ENCODE results near the gene BUD13. TPM values are rescaled to one million over a fixed set of nuclear protein-coding genes. Genes with fewer than 3 reads are reported as not detected.

The BUD13 gene
- total RNA-seq, 1 experiment from 2014 or later: 30.0 TPM

- DNase-seq (ENCODE audit: low read depth, low spot score) (no peak), ATAC-seq (no peak)
- CTCF ChIA-PET: no interaction called here
- in situ Hi-C loops (cut with HindIII; ENCODE audit: low pct_unique_long_range_greater_than_20kb, low sequenced_read_pairs): no loop called here
- intact Hi-C loops (cut with micrococcal nuclease; ENCODE audit: unreplicated experiment): no loop called here
- no peaks in the 10 kb centered on the region for H3K27me3 ChIP-seq (ENCODE audit: control insufficient read depth, insufficient read depth, low read length)
- H3K4me1 ChIP-seq (ENCODE audit: control insufficient read depth, insufficient read depth, low read length): no peaks in the 10 kb centered on the region
- H3K36me3 ChIP-seq (ENCODE audit: control insufficient read depth, insufficient read depth, low read length): no peaks in the 10 kb centered on the region
- H3K9me3 ChIP-seq (ENCODE audit: control insufficient read depth, insufficient read depth, low read depth, low read length): no peaks in the 10 kb centered on the region
- no peak overlapping the region for H3K27ac ChIP-seq (ENCODE audit: low read length)
- no peak overlapping the region for H3K4me3 ChIP-seq (ENCODE audit: low read depth in 2 of 2, low read length in 2 of 2)
- no TSS peak for BruUV-seq (replicated peaks)
- TF ChIP-seq CTCF (IDR thresholded peaks at IDR 0.05): no peak
- POLR2A ChIA-PET: no interaction called here
Observed at GRCh38 chr11:116710001-116710674, 62.6 kb downstream of the BUD13 start.

GRCh38 chr11:116707746-116708145 is 65.0 kb downstream of the BUD13 start:
- no peaks in the 10 kb centered on the region for H3K27me3 ChIP-seq (ENCODE audit: control insufficient read depth, insufficient read depth, low read length)
- ChIA-PET CTCF (no interaction called here), POLR2A (interaction anchor here (0.7 kb wide), 1 partner anchor 193 kb away, joined by 8 read pairs; no protein-coding TSS in a partner anchor)
- H3K36me3 ChIP-seq (ENCODE audit: control insufficient read depth, insufficient read depth, low read length): no peaks in the 10 kb centered on the region
- DNase-seq (ENCODE audit: low read depth, low spot score) (no peak), ATAC-seq (peak; percentile 43)
- H3K4me3 ChIP-seq (ENCODE audit: low read depth in 2 of 2, low read length in 2 of 2): no peak overlapping the region
- in situ Hi-C loops (cut with HindIII; ENCODE audit: low pct_unique_long_range_greater_than_20kb, low sequenced_read_pairs) (no loop called here), intact Hi-C loops (cut with micrococcal nuclease; ENCODE audit: unreplicated experiment) (no loop called here)
- no peak overlapping the region for H3K27ac ChIP-seq (ENCODE audit: low read length)
- no peak for TF ChIP-seq CTCF (IDR thresholded peaks at IDR 0.05)
- TF ChIP-seq TCF7L2 (IDR thresholded peaks at IDR 0.05; ENCODE audit: low read depth, low read length): no peak
- TF ChIP-seq REST (IDR thresholded peaks at IDR 0.05; ENCODE audit: insufficient read depth in 1 of 2, low read depth in 2 of 2, low read length in 1 of 2): no peak
- TF ChIP-seq POLR2AphosphoS5 (IDR thresholded peaks at IDR 0.05; ENCODE audit: low read depth, low read length): no peak
- no peak for TF ChIP-seq SIN3A (IDR thresholded peaks at IDR 0.05; ENCODE audit: borderline replicate concordance, insufficient read depth, low read depth, low read length)
- no peaks in the 10 kb centered on the region for H3K9me3 ChIP-seq (ENCODE audit: control insufficient read depth, insufficient read depth, low read depth, low read length)
- H3K4me1 ChIP-seq (ENCODE audit: control insufficient read depth, insufficient read depth, low read length): no peaks in the 10 kb centered on the region
- BruUV-seq (replicated peaks): no TSS peak
